ENCODE data around the gene ANO1.

GRCh38 chr11:70194792-70195791 is 117.0 kb downstream of the ANO1 start:
- no peak for TF ChIP-seq POLR2A (IDR thresholded peaks at IDR 0.05)
- no peak for TF ChIP-seq CTCF (IDR thresholded peaks at IDR 0.05)
